C4-2B (cell line): ENCODE data around the gene DCXR.

Experiments used
- H3K27ac ChIP-seq: fragments of 450-650 bp; 2 replicates; pipeline ENCODE4 v1.5.1; 2017
- ZFX ChIP-seq: fragments of 450-650 bp; IDR thresholded peaks from 2 replicates; pipeline ENCODE4 v1.6.1; 2017
- TF ChIP-seq, protein P1 (sequence below): fragments of 450-650 bp; conservative IDR thresholded peaks from 2 replicates; pipeline ENCODE4 v1.5.1; 2017; ENCODE audit warnings: mild to moderate bottlenecking

DCXR gene

DNA sequence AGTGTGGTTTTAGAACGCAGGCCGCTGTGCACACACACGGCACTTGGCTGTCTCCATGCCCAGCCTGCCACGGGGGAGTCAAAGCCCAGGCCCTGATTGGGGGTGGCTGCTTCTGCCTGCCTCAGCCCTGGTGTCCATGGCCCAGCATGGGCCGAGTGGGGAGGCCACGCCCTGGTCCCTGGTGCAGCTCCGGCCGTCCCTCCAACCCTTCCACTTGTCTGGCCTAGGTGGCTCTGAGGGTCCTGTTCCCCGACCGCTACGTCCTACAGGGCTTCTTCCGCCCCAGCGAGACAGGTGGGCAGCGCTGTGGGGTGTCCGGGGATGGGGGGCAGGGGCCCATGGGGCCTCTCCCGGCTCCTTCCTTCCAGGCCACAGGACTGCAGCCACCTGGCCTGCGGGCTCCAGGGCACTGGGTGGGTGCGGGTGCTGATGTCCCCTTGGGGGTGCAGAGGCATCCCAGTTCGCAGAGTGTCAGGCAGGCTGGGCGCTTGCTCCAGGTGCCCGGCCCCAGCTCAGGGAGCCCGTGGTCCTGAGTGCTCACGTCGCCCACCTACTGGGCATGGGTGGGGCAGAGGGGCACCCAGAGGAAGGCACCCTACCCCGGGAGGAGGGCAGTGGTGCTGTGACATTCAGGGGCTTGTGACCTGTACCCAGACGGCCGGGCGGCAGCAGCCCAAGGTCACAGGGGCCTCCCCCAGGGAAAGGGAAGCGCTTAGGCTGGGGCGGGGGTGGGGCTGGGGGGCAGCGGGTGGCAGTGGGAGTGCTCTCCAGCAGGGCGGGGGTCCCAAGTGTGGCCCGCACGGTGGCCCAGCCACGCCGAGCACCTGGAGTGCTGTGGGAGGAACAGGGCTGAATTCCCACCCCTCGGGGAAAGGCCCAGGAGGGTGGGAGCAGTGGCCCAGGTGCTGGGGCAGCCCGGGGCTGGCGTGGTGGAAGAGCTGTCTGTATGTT is 26.6 kb downstream of the DCXR start:
- TF ChIP-seq ZFX = no peak
- TF ChIP-seq, protein P1, sequence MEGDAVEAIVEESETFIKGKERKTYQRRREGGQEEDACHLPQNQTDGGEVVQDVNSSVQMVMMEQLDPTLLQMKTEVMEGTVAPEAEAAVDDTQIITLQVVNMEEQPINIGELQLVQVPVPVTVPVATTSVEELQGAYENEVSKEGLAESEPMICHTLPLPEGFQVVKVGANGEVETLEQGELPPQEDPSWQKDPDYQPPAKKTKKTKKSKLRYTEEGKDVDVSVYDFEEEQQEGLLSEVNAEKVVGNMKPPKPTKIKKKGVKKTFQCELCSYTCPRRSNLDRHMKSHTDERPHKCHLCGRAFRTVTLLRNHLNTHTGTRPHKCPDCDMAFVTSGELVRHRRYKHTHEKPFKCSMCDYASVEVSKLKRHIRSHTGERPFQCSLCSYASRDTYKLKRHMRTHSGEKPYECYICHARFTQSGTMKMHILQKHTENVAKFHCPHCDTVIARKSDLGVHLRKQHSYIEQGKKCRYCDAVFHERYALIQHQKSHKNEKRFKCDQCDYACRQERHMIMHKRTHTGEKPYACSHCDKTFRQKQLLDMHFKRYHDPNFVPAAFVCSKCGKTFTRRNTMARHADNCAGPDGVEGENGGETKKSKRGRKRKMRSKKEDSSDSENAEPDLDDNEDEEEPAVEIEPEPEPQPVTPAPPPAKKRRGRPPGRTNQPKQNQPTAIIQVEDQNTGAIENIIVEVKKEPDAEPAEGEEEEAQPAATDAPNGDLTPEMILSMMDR = no peak
- no peak overlapping the region for H3K27ac ChIP-seq

DNA sequence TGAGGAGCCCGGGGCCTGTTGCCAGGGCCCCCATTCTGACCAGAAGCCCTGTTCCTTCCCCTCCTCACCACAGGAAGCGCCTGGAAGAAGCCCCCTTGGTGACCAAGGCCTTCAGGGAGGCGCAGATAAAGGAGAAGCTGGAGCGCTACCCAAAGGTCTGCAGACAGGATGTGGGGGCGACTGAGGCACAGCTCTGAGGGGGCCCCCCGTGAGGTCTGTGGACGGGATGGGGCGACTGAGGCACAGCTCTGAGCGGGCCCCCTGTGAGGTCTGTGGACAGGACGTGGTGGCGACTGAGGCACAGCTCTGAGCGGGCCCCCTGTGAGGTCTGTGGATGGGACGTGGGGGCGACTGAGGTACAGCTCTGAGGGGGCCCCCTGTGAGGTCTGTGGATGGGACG is 28.1 kb downstream of the DCXR start:
- TF ChIP-seq ZFX = no peak
- TF ChIP-seq, protein P1 = no peak
- H3K27ac ChIP-seq = no peak overlapping the region

DNA sequence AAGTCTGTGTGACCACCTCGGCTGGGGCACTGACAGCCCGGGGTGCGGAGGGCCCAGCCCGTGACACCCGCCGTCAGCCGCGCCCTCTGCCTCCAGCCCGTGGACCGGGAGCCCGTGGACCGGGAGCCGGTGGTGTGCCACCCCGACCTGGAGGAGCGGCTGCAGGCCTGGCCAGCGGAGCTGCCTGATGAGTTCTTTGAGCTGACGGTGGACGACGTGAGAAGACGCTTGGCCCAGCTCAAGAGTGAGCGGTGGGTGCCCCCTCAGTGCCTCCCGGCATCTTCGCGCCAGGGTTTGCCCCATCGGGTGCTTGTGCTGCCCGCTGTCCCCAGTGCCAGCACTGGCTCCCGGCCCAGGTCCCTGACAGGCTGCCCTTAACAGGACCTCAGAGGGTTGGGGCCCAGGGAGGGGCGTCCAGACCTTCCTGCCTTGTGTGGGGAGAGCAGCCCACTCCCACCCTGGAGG is 28.5 kb downstream of the DCXR start:
- no peak for TF ChIP-seq ZFX
- TF ChIP-seq, protein P1 = no peak

DNA sequence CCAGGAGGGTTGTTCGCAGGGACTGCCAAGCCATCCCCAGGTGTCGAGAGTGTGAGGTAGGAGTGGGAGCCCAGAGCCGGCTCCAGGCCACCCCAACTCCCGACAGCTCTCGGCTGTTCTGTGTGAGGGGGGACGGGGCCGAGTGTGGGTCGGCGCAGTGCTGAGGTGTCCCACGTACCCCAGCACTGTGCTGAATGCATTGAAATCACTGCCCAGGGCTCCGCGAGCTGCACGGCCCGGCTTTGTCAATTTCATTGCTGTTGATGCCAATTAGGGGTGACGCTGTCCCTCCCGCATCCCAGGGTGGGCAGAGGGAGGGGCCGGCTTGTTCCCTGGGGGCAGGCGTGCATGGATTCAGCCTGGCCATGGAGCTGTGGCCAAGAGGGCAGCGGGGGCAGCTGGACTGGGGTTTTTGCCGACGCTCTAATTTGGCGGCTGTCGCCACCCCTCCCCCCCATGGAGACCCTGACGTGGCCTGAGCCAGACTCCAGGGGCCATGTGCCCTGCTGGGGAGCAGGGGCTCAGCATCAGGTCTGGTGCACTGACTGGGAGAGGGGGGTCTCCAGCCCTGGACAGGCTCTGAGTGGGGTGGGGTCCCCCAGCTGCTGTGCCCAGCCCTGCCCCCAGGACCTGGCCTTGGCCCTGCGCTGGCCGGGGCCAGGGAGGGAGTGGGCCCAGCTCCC is 29.1 kb downstream of the DCXR start:
- TF ChIP-seq, protein P1 = no peak
- TF ChIP-seq ZFX = no peak
- H3K27ac ChIP-seq = no peak overlapping the region

More for the DNA sequence above, 28.5 kb downstream of the DCXR start:
- no peak overlapping the region for H3K27ac ChIP-seq

DNA sequence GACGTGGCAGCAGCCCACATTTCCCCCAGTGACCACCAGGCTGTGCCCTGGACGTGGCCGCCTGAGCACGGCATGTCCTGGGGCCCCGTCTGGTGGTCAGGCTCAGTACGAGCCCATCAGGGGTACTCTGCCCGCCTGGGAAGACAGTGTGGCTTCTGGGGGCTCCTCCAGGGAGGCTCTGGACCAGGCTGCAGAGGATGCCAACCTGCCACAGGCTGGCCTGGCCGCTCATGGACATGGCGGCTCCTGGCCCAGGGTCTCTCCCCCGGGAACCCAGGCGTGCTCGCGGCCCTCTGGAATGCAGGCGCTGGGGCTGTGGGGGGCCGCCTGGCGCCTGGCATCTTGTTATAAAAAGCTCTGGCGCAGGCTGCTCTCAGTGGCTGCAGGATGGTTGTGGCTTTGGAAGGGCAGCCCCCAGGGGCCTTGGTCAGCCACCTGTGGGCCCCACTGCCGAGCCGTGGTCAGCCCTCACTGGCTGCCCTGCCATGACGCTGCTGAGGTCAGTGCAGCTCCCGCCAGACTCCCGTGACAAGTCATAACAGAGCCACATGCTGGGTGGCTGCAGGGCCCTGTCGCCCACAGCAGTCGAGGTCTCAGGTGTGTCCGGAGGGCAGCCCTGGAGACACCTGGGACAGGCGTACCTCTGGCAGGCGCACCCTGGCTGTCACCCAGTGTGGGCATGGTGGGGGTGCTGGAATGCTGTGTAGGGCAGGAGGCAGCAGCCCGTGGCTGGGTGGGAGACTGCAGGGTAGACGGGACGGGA is 29.8 kb downstream of the DCXR start:
- no peak for TF ChIP-seq ZFX
- TF ChIP-seq, protein P1 = no peak
- H3K27ac ChIP-seq = no peak overlapping the region

DNA sequence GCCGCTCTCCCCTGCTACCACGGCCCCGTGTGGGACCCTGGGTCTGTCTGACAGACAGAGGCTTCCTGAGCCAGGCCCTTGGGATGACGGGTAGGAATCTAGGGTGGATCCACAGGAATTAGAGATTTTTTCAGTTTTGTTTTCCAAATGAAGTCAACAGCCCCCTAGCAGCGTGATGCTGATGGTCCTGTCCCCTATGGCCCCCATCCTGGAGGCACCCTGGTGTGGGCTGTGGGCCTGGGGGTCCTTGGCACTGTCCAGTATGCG is 30.3 kb downstream of the DCXR start:
- TF ChIP-seq ZFX = no peak
- TF ChIP-seq, protein P1 = no peak
- no peak overlapping the region for H3K27ac ChIP-seq
